ENCODE measurements around the gene GPR15.

Gene GPR15

DNA sequence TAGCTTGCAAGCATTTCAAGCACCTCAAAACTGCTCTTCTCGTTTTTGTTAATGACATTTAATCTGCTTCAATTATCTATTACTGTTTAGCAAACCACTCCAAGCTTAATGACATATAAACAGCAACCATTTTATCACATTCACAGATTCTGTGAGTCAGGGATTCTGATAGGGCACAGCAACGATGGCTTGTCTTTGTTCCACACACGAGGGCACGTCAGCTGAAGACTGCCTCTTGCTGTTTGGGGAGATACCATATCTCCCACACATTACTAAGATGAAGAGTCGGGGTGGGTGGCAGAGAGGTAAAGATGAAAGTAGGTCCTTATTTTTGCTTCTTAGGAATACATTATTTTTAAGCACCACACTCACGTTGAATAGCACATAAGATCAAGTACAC lies 42.4 kb downstream of the GPR15 start:
- Histone ChIP-seq H2AFZ (ENCODE audit: low read length) (no peak overlapping the region), H3K27me3 (replicated peaks; ENCODE audit: insufficient read depth, low read length) (no peaks in the 10 kb centered on the region), H3K9ac (ENCODE audit: low read length) (no peak overlapping the region), H3F3A (ENCODE audit: insufficient read depth, low read length) (0 out of 2 replicates have a peak, but pooled peaks cover 3% of the 10 kb centered on the region), H3K36me3 (replicated peaks; ENCODE audit: insufficient read depth, low read length) (0 out of 2 replicates have a peak, but pooled peaks cover 4% of the 10 kb centered on the region), H3K4me1 (ENCODE audit: low read length) (no peaks in the 10 kb centered on the region), H3K79me2 (ENCODE audit: low read length) (no peaks in the 10 kb centered on the region), H3K9me3 (replicated peaks; ENCODE audit: insufficient read depth, low read length) (no peaks in the 10 kb centered on the region), H3K4me3 (ENCODE audit: low read length) (no peak overlapping the region), H3K9me2 (replicated peaks; ENCODE audit: insufficient read depth, low read length) (no peaks in the 10 kb centered on the region), H3K4me2 (ENCODE audit: low read depth, low read length) (no peak overlapping the region), H4K20me1 (ENCODE audit: insufficient read depth, low read length) (no peaks in the 10 kb centered on the region), H3K27ac (ENCODE audit: low read length) (no peak overlapping the region)
- TF ChIP-seq EZH2phosphoT487 (IDR thresholded peaks at IDR 0.05; ENCODE audit: low read length): no peak
- no peak for TF ChIP-seq CTCF (IDR thresholded peaks at IDR 0.05; ENCODE audit: low read length)
- no peak for TF ChIP-seq EZH2 (optimal IDR thresholded peaks at IDR 0.05; ENCODE audit: low read depth, low read length)
- no peak for DNase-seq

- Histone ChIP-seq H4K20me1 (ENCODE audit: insufficient read depth, low read length) (no peaks in the 10 kb centered on the region), H2AFZ (ENCODE audit: low read length) (no peak overlapping the region), H3K4me1 (ENCODE audit: low read length) (no peaks in the 10 kb centered on the region), H3K79me2 (ENCODE audit: low read length) (no peaks in the 10 kb centered on the region), H3K36me3 (replicated peaks; ENCODE audit: insufficient read depth, low read length) (peaks cover 10% of the 10 kb centered on the region; the same call in 1 of the 2 replicates), H3K27me3 (replicated peaks; ENCODE audit: insufficient read depth, low read length) (no peaks in the 10 kb centered on the region), H3K9me3 (replicated peaks; ENCODE audit: insufficient read depth, low read length) (no peaks in the 10 kb centered on the region), H3K27ac (ENCODE audit: low read length) (no peak overlapping the region), H3K4me3 (ENCODE audit: low read length) (no peak overlapping the region), H3K9me2 (replicated peaks; ENCODE audit: insufficient read depth, low read length) (no peaks in the 10 kb centered on the region), H3F3A (ENCODE audit: insufficient read depth, low read length) (0 out of 2 replicates have a peak, but pooled peaks cover 3% of the 10 kb centered on the region), H3K9ac (ENCODE audit: low read length) (no peak overlapping the region), H3K4me2 (ENCODE audit: low read depth, low read length) (no peak overlapping the region)
- no peak for DNase-seq
- TF ChIP-seq CTCF (IDR thresholded peaks at IDR 0.05; ENCODE audit: low read length) (no peak), EZH2phosphoT487 (IDR thresholded peaks at IDR 0.05; ENCODE audit: low read length) (no peak), EZH2 (optimal IDR thresholded peaks at IDR 0.05; ENCODE audit: low read depth, low read length) (no peak)
Observed at GRCh38 chr3:98577178-98577895, 45.6 kb downstream of the GPR15 start.

DNA sequence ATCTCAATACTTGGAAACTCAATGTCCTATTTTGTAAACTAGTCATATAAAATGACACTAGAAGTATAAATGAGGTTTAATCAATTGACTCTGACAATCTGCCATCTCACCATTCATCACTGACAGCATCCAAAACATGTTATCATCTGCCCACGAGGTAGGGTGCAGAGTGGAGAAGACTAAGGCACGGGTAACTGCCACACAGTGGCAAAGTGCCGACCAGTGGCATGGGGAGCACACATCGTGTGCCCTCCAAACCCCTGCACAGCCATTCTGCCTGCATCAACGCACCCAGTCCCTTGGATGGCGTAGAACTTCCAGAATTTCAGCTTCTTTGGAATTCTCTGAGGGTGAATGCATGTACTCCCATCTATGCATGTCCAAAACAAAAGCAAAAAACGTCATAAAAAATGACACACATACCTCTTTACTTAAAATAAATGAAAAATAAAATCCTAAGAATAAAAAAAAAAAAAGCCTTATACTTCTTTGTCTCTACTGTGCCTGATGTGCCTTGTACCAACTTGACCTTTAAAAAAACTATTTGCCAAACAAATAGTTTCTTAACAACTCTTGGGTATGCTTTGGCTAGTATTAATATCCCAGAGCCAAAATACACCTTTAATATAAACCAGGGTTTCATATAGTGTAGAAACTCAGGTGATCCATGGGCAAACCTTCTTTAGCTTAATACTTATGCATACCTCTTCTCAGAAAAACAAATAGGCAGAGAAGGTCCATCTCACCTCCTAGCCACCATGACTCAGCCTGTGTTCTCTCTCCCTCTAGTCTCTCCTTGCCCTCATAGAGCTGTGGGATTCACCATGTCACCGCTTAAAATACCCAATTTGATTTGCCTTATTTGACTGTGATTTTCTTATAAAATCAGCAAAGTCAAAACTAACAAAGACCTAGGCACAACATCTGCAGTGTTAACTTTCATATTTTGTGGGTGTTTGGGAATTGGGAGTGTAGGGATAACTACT lies 48.9 kb downstream of the GPR15 start:
- H3K79me2 ChIP-seq (ENCODE audit: low read length): no peaks in the 10 kb centered on the region
- no peak for DNase-seq
- TF ChIP-seq EZH2 (optimal IDR thresholded peaks at IDR 0.05; ENCODE audit: low read depth, low read length) (no peak), CTCF (IDR thresholded peaks at IDR 0.05; ENCODE audit: low read length) (no peak), EZH2phosphoT487 (IDR thresholded peaks at IDR 0.05; ENCODE audit: low read length) (no peak)
- H3K9ac ChIP-seq (ENCODE audit: low read length): no peak overlapping the region
- H3K27me3 ChIP-seq (replicated peaks; ENCODE audit: insufficient read depth, low read length): no peaks in the 10 kb centered on the region
- H3K36me3 ChIP-seq (replicated peaks; ENCODE audit: insufficient read depth, low read length): peaks cover 10% of the 10 kb centered on the region; the same call in 1 of the 2 replicates
- H4K20me1 ChIP-seq (ENCODE audit: insufficient read depth, low read length): no peaks in the 10 kb centered on the region
- no peak overlapping the region for H3K27ac ChIP-seq (ENCODE audit: low read length)
- H3K9me2 ChIP-seq (replicated peaks; ENCODE audit: insufficient read depth, low read length): no peaks in the 10 kb centered on the region
- no peak overlapping the region for H2AFZ ChIP-seq (ENCODE audit: low read length)
- no peak overlapping the region for H3K4me2 ChIP-seq (ENCODE audit: low read depth, low read length)
- no peaks in the 10 kb centered on the region for H3K9me3 ChIP-seq (replicated peaks; ENCODE audit: insufficient read depth, low read length)
- no peaks in the 10 kb centered on the region for H3F3A ChIP-seq (ENCODE audit: insufficient read depth, low read length)
- no peak overlapping the region for H3K4me3 ChIP-seq (ENCODE audit: low read length)
- H3K4me1 ChIP-seq (ENCODE audit: low read length): no peaks in the 10 kb centered on the region

All from MM.1S (cell line).